ENCODE results near the gene MIEF1.

Gene MIEF1

DNA sequence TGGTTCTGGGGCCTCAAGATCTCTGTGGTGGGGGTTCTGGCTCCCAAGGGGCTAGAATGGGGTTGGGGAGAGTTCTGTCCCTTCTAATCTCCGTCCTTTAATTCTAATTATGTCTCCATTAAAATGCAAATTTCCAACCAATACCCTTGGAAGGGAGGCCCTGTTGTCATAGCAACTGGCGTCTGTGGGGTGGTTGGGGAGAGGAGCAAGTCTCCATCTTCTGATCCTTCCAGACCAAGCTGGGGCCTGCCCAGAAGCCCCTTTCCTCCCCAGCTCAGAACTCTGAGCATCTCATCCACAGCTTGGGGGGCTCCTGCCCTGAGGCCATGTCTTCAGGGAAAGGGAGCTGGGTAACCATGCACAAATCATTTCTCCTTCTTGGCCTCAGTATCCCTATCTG is 35.9 kb downstream of the MIEF1 start:
- TF ChIP-seq CTCF (IDR thresholded peaks at IDR 0.05), result no peak
- Mint-ChIP-seq H3K4me1 (peaks cover 16% of the 10 kb centered on the region), H3K27me3 (ENCODE audit: low read depth, poor library complexity) (no peaks in the 10 kb centered on the region), H3K27ac (no peak overlapping the region), H3K4me3 (no peak overlapping the region), H3K9me3 (no peaks in the 10 kb centered on the region), H3K36me3 (ENCODE audit: low read depth) (no peaks in the 10 kb centered on the region)
- no peak for DNase-seq

- DNase-seq, result peak; percentile 57
- peaks cover 20% of the 10 kb centered on the region for H3K4me1 Mint-ChIP-seq
- H3K36me3 Mint-ChIP-seq (ENCODE audit: low read depth), result no peaks in the 10 kb centered on the region
- peak; percentile 49 for TF ChIP-seq CTCF (IDR thresholded peaks at IDR 0.05)
- H3K27me3 Mint-ChIP-seq (ENCODE audit: low read depth, poor library complexity), result peaks cover 21% of the 10 kb centered on the region
- no peak overlapping the region for H3K4me3 Mint-ChIP-seq
- H3K9me3 Mint-ChIP-seq, result no peaks in the 10 kb centered on the region
- no peak overlapping the region for H3K27ac Mint-ChIP-seq
Measured at GRCh38 chr22:39543095-39543494, 41.0 kb downstream of the MIEF1 start.

DNA sequence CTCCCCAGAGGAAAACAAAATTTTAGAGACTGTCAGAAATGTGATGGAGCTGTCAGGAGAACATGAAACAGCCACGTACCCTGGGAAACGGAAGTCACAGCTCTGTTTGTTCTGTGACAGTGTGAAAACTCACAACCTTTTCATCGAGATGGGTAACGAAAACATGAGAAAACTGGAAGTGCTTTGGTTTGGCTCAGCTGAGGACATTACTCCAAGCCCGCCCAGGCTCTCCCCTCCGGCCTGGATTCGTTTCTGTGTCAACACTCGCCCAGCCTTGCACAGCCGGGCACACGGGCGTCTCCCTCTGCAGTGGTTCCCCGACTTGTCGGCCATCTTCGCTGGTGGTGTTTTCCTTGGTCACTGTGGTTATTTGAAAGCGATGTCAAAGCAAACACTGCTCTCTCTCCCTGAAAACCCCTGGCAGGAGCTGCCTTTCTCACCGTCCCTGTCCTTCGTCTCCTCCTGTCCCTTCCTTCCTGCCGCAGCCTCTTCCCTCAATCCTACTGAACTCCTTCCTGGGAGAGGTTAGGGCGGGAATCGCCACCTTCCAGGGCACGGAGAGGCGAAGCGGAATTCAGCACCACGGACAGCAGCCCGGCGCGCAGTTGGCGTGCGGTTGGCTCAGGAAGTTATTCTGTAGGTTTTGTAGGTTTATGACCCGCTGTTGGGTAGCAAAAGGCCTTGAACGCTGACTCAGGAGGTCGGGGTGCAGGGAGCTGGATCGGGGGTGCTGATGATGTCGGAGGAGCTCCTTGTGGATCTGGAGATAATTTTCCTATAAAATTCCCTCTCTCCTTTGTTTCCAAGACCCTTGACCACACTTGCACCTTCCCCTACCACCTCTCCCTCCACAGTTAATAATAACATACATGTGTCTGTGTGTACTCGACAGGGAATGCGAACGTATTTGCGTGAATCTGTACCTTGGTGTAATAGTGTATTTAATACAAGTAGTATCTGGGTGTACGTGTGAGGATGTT is 43.6 kb downstream of the MIEF1 start:
- no peaks in the 10 kb centered on the region for H3K9me3 Mint-ChIP-seq
- TF ChIP-seq CTCF (IDR thresholded peaks at IDR 0.05), result no peak
- H3K4me3 Mint-ChIP-seq, result no peak overlapping the region
- H3K36me3 Mint-ChIP-seq (ENCODE audit: low read depth), result no peaks in the 10 kb centered on the region
- no peak overlapping the region for H3K27ac Mint-ChIP-seq
- peaks cover 20% of the 10 kb centered on the region for H3K4me1 Mint-ChIP-seq
- peaks cover 32% of the 10 kb centered on the region for H3K27me3 Mint-ChIP-seq (ENCODE audit: low read depth, poor library complexity)
- DNase-seq, result peak; percentile 96

- H3K27ac Mint-ChIP-seq, result no peak overlapping the region
- H3K36me3 Mint-ChIP-seq (ENCODE audit: low read depth), result no peaks in the 10 kb centered on the region
- DNase-seq, result no peak
- no peak overlapping the region for H3K4me3 Mint-ChIP-seq
- H3K27me3 Mint-ChIP-seq (ENCODE audit: low read depth, poor library complexity), result peaks cover 38% of the 10 kb centered on the region
- H3K9me3 Mint-ChIP-seq, result no peaks in the 10 kb centered on the region
- H3K4me1 Mint-ChIP-seq, result peaks cover 20% of the 10 kb centered on the region
- no peak for TF ChIP-seq CTCF (IDR thresholded peaks at IDR 0.05)
Measured at GRCh38 chr22:39546889-39547586, 44.9 kb downstream of the MIEF1 start.

DNA sequence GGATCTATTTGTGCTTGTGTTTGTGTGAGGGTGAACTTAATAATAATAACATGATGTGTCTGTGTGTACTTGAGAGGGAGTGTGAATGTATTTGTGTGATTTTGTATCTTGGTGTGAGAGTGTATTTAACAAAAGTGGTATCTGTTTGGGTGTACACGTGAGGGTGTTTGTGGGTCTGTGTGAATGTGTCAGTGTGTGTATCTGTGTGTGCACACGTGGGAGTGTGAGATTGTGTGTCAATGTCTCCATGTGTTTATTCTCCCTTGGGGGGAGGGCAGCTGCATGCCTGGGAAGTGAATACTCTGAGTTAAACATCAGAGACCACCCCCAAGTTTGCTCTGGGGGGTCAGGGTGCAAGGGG is 45.5 kb downstream of the MIEF1 start:
- Mint-ChIP-seq H3K4me3 (no peak overlapping the region), H3K27ac (no peak overlapping the region), H3K27me3 (ENCODE audit: low read depth, poor library complexity) (peaks cover 38% of the 10 kb centered on the region), H3K36me3 (ENCODE audit: low read depth) (no peaks in the 10 kb centered on the region), H3K4me1 (peaks cover 21% of the 10 kb centered on the region), H3K9me3 (no peaks in the 10 kb centered on the region)
- DNase-seq, result no peak
- TF ChIP-seq CTCF (IDR thresholded peaks at IDR 0.05), result no peak
